Activated CD8-positive, alpha-beta T cell treated with anti-CD3 and anti-CD28 coated beads, Interleukin-2, amount 10 ng/mL, durations not matched to agents 7 days and 5 days (primary cell): ENCODE results near the gene MIA3. TPM values are rescaled to one million over a fixed set of nuclear protein-coding genes. Genes with fewer than 3 reads are reported as not detected.
"Not testable (repeated sequence)": the region's sequence is repeated elsewhere in the genome, so short reads cannot be mapped to it uniquely, and the experiment has no call there.

ENCODE experiments used
- ATAC-seq: fragments of 150-1000 bp; cut with Tn5 transposase; one replicate; pipeline ENCODE4 v1.10.0; 2021; ENCODE audit warnings: moderate library complexity
- CTCF ChIA-PET: fragments of 350-600 bp; sonication (Branson Sonifier 250); formaldehyde crosslinking; loops from one replicate; lab custom pipeline; 2021; ENCODE audit warnings: antibody characterized with exemption; lab: Charles Lee
- POLR2A ChIA-PET: fragments of 350-600 bp; sonication (Branson Sonifier 250); formaldehyde crosslinking; loops from one replicate; lab custom pipeline; 2021; ENCODE audit warnings: antibody characterized with exemption; lab: Charles Lee
- DNase-seq: peaks from one replicate; pipeline ENCODE4 v3.0.0-alpha.2; 2020
- H3K27ac Mint-ChIP-seq: one replicate; pipeline ENCODE4 v1.8.0; 2021; ENCODE audit warnings: mild to moderate bottlenecking, mixed read lengths
- H3K27me3 Mint-ChIP-seq: one replicate; pipeline ENCODE4 v1.8.0; 2021; ENCODE audit warnings: low read depth, mixed read lengths
- H3K36me3 Mint-ChIP-seq: one replicate; pipeline ENCODE4 v1.8.0; 2021; ENCODE audit warnings: low read depth, mixed read lengths
- H3K4me1 Mint-ChIP-seq: one replicate; pipeline ENCODE4 v1.8.0; 2021; ENCODE audit warnings: low read depth, mixed read lengths
- H3K4me3 Mint-ChIP-seq: one replicate; pipeline ENCODE4 v1.8.0; 2021; ENCODE audit warnings: mild to moderate bottlenecking, mixed read lengths
- H3K9me3 Mint-ChIP-seq: one replicate; pipeline ENCODE4 v1.8.0; 2022; ENCODE audit warnings: mixed read lengths; ENCODE audit not compliant: insufficient read depth
- total RNA-seq, 2 experiments: library from RNA; stranded (reverse); gene quantifications; one replicate each; pipeline ENCODE4 v1.2.3, GENCODE V29; 2021

The MIA3 gene
- total RNA-seq, 2 experiments from 2014 or later, result 47.4 to 56.2 TPM

DNA sequence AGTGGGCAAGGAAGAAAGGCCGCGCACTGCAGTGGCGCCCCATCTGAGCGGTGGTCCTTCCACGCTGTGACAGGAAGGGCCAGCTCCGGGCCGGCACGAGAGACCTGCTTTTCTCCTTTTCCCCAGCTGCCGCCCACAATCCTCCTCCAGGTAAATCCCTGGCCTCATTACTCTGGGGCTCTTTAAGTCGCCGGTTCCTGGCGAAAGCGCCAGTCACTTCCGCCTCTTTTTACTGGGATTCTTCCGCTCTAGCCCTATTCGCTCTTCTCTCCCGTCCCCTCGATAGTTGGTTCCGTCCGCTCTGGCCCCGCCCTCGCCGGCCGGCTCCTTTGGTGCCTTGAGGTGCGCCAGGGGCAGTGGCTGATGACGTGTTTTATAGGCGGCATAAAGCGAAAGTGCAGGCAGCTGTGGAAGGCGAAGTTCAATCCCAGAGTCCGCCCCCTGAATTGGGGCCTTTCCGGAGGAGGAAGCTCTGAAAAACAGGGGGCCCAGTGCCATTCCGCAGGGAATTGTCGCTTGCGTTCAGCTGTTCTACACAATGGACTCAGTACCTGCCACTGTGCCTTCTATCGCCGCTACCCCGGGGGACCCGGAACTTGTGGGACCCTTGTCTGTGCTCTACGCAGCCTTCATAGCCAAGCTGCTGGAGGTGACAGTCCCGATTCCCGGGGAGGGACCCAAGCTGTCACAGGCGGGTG, 26.2 kb downstream of the MIA3 start:
- CTCF ChIA-PET, result interaction anchor here (0.7 to 3.8 kb wide), 7 partner anchors 10 to 179 kb away, joined by 3 to 29 read pairs (median 4); partner anchors contain the start of gene TAF1A
- peaks cover 25% of the 10 kb centered on the region for H3K4me1 Mint-ChIP-seq
- H3K27ac Mint-ChIP-seq, result peak overlapping the region; percentile 95
- ATAC-seq (peak; percentile 97), DNase-seq (peak; percentile 98)
- no peaks in the 10 kb centered on the region for H3K27me3 Mint-ChIP-seq
- peaks cover 36% of the 10 kb centered on the region for H3K36me3 Mint-ChIP-seq
- H3K4me3 Mint-ChIP-seq, result peak overlapping the region; percentile 97
- POLR2A ChIA-PET, result interaction anchor here (0.6 to 2.7 kb wide), 17 partner anchors 10 to 936 kb away, joined by 3 to 68 read pairs (median 4); partner anchors contain the start of genes AIDA, BROX and TAF1A
- H3K9me3 Mint-ChIP-seq, result no peaks in the 10 kb centered on the region

GRCh38 chr1:222644636-222644980, 26.7 kb downstream of the MIA3 start:
- peak overlapping the region; percentile 97 for H3K4me3 Mint-ChIP-seq

DNA sequence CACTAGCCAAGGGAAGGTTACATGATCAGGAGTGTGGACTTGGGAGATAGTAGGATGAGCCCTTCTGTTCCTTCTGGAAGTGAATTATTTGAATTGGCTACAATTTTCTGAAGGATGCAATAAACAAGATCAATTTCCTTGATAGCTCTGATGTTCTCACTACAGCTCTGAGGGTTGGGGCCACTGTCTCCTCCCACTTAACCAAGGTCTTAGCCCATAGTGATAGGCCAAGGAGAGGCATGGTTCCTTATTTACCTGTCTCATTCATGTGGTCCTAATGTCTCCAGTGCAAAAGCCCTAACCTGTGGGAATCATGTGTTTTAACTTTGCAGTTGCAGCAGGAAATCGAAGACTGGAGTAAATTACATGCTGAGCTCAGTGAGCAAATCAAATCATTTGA, 34.8 kb downstream of the MIA3 start:
- no peaks in the 10 kb centered on the region for H3K27me3 Mint-ChIP-seq
- POLR2A ChIA-PET, result interaction anchor here (2.9 to 4.4 kb wide), 2 partner anchors 8 to 60 kb away, joined by 47 to 68 read pairs; partner anchors contain the start of genes AIDA and BROX
- H3K4me1 Mint-ChIP-seq, result peaks cover 65% of the 10 kb centered on the region
- CTCF ChIA-PET, result interaction anchor here (0.7 to 3.7 kb wide), 8 partner anchors 8 to 958 kb away, joined by 3 to 29 read pairs (median 5); partner anchors contain the start of genes AIDA and BROX
- no peak for DNase-seq
- H3K9me3 Mint-ChIP-seq, result no peaks in the 10 kb centered on the region
- H3K27ac Mint-ChIP-seq, result peak overlapping the region; percentile 89
- ATAC-seq, result no peak
- peak overlapping the region; percentile 54 for H3K4me3 Mint-ChIP-seq
- peaks cover 80% of the 10 kb centered on the region for H3K36me3 Mint-ChIP-seq

More at GRCh38 chr1:222644636-222644980, 26.7 kb downstream of the MIA3 start:
- H3K9me3 Mint-ChIP-seq, result no peaks in the 10 kb centered on the region
- CTCF ChIA-PET, result interaction anchor here (0.7 to 3.8 kb wide), 5 partner anchors 9 to 69 kb away, joined by 3 to 29 read pairs (median 7); partner anchors contain the start of gene TAF1A
- H3K36me3 Mint-ChIP-seq, result peaks cover 32% of the 10 kb centered on the region
- no peak for ATAC-seq
- POLR2A ChIA-PET, result interaction anchor here (0.6 to 2.7 kb wide), 17 partner anchors 9 to 936 kb away, joined by 3 to 68 read pairs (median 4); partner anchors contain the start of genes AIDA, BROX and TAF1A
- peak overlapping the region; percentile 95 for H3K27ac Mint-ChIP-seq
- H3K4me1 Mint-ChIP-seq, result peaks cover 25% of the 10 kb centered on the region
- no peaks in the 10 kb centered on the region for H3K27me3 Mint-ChIP-seq
- no peak for DNase-seq

DNA sequence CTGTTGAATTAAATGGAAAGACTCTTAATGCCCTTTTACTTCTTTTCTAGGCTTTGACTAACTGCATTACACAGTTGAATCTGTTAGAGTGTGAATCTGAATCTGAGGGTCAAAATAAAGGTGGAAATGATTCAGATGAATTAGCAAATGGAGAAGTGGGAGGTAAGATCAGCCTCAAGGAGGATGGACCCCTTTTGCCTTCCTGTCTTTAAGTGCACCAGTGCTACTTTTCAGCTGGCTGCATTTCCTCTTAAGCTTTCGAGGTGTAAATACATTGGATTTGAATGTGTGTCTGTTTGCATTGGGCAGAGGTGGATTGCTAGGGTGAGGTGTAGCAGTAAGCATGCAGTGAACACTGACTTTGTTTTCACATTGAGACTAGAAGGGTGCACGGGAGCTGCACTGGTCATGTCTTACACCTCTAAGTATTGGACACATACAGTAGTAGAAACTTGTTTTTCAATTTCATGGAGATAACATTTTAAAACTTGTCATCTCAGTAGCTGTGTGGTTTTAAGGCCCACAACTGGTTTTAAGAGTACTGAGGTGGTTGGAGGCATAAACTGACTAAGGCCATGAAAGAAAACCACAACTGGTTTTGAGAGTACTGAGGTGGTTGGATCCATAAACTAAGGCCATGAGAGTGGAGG, 35.4 kb downstream of the MIA3 start:
- Mint-ChIP-seq H3K4me3 (peak overlapping the region; percentile 54), H3K36me3 (peaks cover 83% of the 10 kb centered on the region), H3K27ac (peak overlapping the region; percentile 89), H3K27me3 (no peaks in the 10 kb centered on the region), H3K4me1 (peaks cover 65% of the 10 kb centered on the region), H3K9me3 (no peaks in the 10 kb centered on the region)
- POLR2A ChIA-PET, result interaction anchor here (0.6 to 4.4 kb wide), 8 partner anchors 9 to 187 kb away, joined by 3 to 68 read pairs (median 5); partner anchors contain the start of genes AIDA, BROX and TAF1A
- CTCF ChIA-PET, result interaction anchor here (0.7 to 3.7 kb wide), 8 partner anchors 9 to 958 kb away, joined by 3 to 29 read pairs (median 5); partner anchors contain the start of genes AIDA and BROX
- ATAC-seq (peak; percentile 82), DNase-seq (peak; percentile 68)

GRCh38 chr1:222654849-222655248, 37.0 kb downstream of the MIA3 start:
- Mint-ChIP-seq H3K27me3 (no peaks in the 10 kb centered on the region), H3K4me3 (peak overlapping the region; percentile 55), H3K4me1 (peaks cover 68% of the 10 kb centered on the region), H3K27ac (peak overlapping the region; percentile 89), H3K9me3 (no peaks in the 10 kb centered on the region), H3K36me3 (peaks cover 90% of the 10 kb centered on the region)
- ChIA-PET POLR2A (interaction anchor here (0.6 to 4.4 kb wide), 7 partner anchors 8 to 189 kb away, joined by 3 to 68 read pairs (median 5); partner anchors contain the start of genes AIDA and BROX), CTCF (interaction anchor here (0.7 to 3.7 kb wide), 10 partner anchors 10 to 469 kb away, joined by 3 to 29 read pairs (median 4); partner anchors contain the start of genes AIDA, BROX and TAF1A)
- DNase-seq (peak; percentile 88), ATAC-seq (peak; percentile 91)

GRCh38 chr1:222656391-222657155, 38.7 kb downstream of the MIA3 start:
- H3K9me3 Mint-ChIP-seq, result no peaks in the 10 kb centered on the region
- H3K4me3 Mint-ChIP-seq, result no peak overlapping the region
- POLR2A ChIA-PET, result interaction anchor here (0.9 to 1.4 kb wide), 3 partner anchors 12 to 56 kb away, joined by 3 to 7 read pairs (median 3); no protein-coding TSS in a partner anchor
- DNase-seq (no peak), ATAC-seq (no peak)
- peak overlapping the region; percentile 5 for H3K27ac Mint-ChIP-seq
- H3K36me3 Mint-ChIP-seq, result peaks cover 87% of the 10 kb centered on the region
- CTCF ChIA-PET, result no interaction called here
- H3K4me1 Mint-ChIP-seq, result peaks cover 61% of the 10 kb centered on the region
- no peaks in the 10 kb centered on the region for H3K27me3 Mint-ChIP-seq

DNA sequence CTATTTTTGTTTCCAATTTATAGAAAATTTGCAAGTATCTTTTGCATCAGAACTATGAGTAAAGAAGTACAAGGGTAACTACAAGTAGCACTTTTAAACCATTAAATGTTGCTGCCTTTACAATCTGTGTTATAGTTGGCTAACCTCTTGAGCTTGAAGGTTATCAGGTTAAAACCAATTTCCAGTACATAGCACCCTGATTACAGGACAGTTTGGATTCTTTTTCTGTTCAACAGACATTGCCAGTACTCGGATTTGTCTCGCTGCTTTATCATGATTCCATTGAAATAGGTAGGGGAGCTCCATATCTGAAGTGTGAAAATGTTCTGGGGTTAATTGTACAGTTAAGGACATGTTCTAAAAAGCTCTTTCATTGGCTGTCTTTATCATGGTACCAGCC, 40.0 kb downstream of the MIA3 start:
- no peaks in the 10 kb centered on the region for H3K9me3 Mint-ChIP-seq
- H3K36me3 Mint-ChIP-seq, result peaks cover 85% of the 10 kb centered on the region
- ATAC-seq (no peak), DNase-seq (no peak)
- no peak overlapping the region for H3K27ac Mint-ChIP-seq
- H3K4me3 Mint-ChIP-seq, result no peak overlapping the region
- H3K4me1 Mint-ChIP-seq, result peaks cover 59% of the 10 kb centered on the region
- H3K27me3 Mint-ChIP-seq, result no peaks in the 10 kb centered on the region
- CTCF ChIA-PET, result interaction anchor here (1.2 kb wide), 1 partner anchor 10 kb away, joined by 4 read pairs; no protein-coding TSS in a partner anchor
- POLR2A ChIA-PET, result interaction anchor here (1.4 to 1.5 kb wide), 2 partner anchors 14 to 55 kb away, joined by 4 to 7 read pairs; partner anchors contain the start of genes AIDA and BROX

- CTCF ChIA-PET, result interaction anchor here (1.9 kb wide), 1 partner anchor 29 kb away, joined by 6 read pairs; no protein-coding TSS in a partner anchor
- Mint-ChIP-seq H3K27me3 (no peaks in the 10 kb centered on the region), H3K27ac (no peak overlapping the region), H3K4me1 (peaks cover 14% of the 10 kb centered on the region), H3K9me3 (no peaks in the 10 kb centered on the region), H3K4me3 (no peak overlapping the region), H3K36me3 (peaks cover 62% of the 10 kb centered on the region)
- DNase-seq, result no peak
- no peak for ATAC-seq
- POLR2A ChIA-PET, result interaction anchor here (0.6 kb wide), 1 partner anchor 9 kb away, joined by 3 read pairs; no protein-coding TSS in a partner anchor
Observed at GRCh38 chr1:222663431-222663934, 45.6 kb downstream of the MIA3 start.

DNA sequence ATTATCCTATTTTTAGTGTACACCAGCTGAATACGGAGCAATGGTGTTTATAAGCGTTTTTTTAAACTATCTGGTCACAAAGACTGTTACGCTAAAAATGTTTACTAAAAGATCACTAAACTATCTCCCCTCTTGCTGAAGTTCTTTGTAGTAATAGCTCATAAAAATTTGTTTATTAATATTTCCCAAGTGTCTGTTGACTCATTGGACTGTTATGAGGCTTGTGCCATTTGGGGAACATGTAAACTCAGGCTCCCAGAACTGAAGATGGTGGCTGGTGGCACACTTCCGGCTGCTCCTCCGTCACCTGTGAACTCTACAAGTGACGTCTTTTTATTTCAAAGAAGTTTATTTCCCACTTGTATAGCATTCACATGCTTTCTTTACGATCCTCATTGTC, 48.1 kb downstream of the MIA3 start:
- Mint-ChIP-seq H3K4me3 (no peak overlapping the region), H3K27me3 (no peaks in the 10 kb centered on the region), H3K9me3 (no peaks in the 10 kb centered on the region), H3K4me1 (peaks cover 25% of the 10 kb centered on the region), H3K27ac (no peak overlapping the region), H3K36me3 (peaks cover 55% of the 10 kb centered on the region)
- POLR2A ChIA-PET, result interaction anchor here (1.7 kb wide), 1 partner anchor 47 kb away, joined by 6 read pairs; the partner anchor contains the start of gene BROX
- ATAC-seq (no peak), DNase-seq (no peak)
- CTCF ChIA-PET, result no interaction called here

DNA sequence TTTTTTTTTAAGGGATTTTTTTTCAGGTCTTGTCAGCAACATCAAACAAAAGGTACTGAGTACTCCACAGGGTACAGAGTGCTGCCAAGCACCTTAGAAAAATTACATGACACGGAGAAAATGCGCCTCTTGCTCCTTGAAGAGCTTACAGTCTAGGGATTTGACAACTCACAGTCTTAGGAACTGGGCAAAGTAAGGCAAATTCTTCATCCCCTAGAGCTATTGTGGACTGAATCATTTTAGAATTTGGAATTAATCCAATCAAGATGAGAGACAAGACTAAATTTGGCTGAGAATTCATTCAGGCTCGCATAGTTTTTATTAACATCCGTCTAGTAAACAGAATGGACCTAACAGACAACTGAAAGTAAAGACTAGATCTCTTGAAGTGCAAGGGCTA, 50.3 kb downstream of the MIA3 start:
- H3K9me3 Mint-ChIP-seq, H3K27ac Mint-ChIP-seq, ATAC-seq, H3K27me3 Mint-ChIP-seq, POLR2A ChIA-PET, CTCF ChIA-PET, DNase-seq, H3K4me3 Mint-ChIP-seq: not testable (repeated sequence)
- Mint-ChIP-seq H3K4me1 (peaks cover 21% of the 10 kb centered on the region), H3K36me3 (peaks cover 55% of the 10 kb centered on the region)
